PC-3 (cell line): ENCODE results near the gene CEP85L. TPM values are rescaled to one million over a fixed set of nuclear protein-coding genes. Genes with fewer than 3 reads are reported as not detected.

Source experiments
- ATAC-seq: fragments of 200-7000 bp; cut with Tn5 transposase; 2 replicates; pipeline ENCODE4 v1.9.1; 2020; ENCODE audit warnings: mild to moderate bottlenecking, moderate library complexity
- BruUV-seq: library from RNA; stranded (reverse); fragments of 400-500 nt; replicated peaks from 2 replicates; lab custom pipeline; 2021; lab: Mats Ljungman, UMichigan
- CTCF ChIA-PET: fragments of 300-600 bp; sonication (Branson Sonifier 250); formaldehyde crosslinking; loops from one replicate; lab custom pipeline; 2022; ENCODE audit warnings: antibody characterized with exemption; lab: Charles Lee
- POLR2A ChIA-PET: fragments of 300-600 bp; sonication (Branson Sonifier 250); formaldehyde crosslinking; loops from one replicate; lab custom pipeline; 2022; ENCODE audit warnings: antibody characterized with exemption; ENCODE audit not compliant: unreplicated experiment; lab: Charles Lee
- DNase-seq: peaks from one replicate; pipeline ENCODE4 v3.0.0-alpha.2; 2015
- H2AFZ ChIP-seq: fragments of 300-600 bp; sonication (generic); 2 replicates; pipeline ENCODE4 v1.6.0; 2016; ENCODE audit warnings: antibody characterized with exemption, low read length
- H3F3A ChIP-seq: fragments of 300-600 bp; sonication (generic); one replicate; pipeline ENCODE4 v1.6.0; 2017; ENCODE audit warnings: antibody characterized with exemption, low read length, control low read depth, mild to moderate bottlenecking; ENCODE audit not compliant: unreplicated experiment
- H3K27ac ChIP-seq: fragments of 300-600 bp; sonication (generic); 2 replicates; pipeline ENCODE4 v1.5.1; 2016; ENCODE audit warnings: mild to moderate bottlenecking, low read length
- H3K27me3 ChIP-seq: fragments of 300-600 bp; sonication (generic); 2 replicates; pipeline ENCODE4 v1.6.1; 2016; ENCODE audit warnings: low read length, mixed read lengths
- H3K36me3 ChIP-seq: fragments of 300-600 bp; sonication (generic); 2 replicates; pipeline ENCODE4 v1.6.1; 2016; ENCODE audit warnings: low read depth, mixed run types, low read length, mixed read lengths
- H3K4me1 ChIP-seq: fragments of 300-600 bp; sonication (generic); 2 replicates; pipeline ENCODE4 v1.5.1; 2016; ENCODE audit warnings: low read length; ENCODE audit not compliant: insufficient read depth
- H3K4me2 ChIP-seq: fragments of 300-600 bp; sonication (generic); 2 replicates; pipeline ENCODE4 v1.6.0; 2016; ENCODE audit warnings: low read length
- H3K4me3 ChIP-seq: fragments of 300-600 bp; sonication (generic); 2 replicates; pipeline ENCODE4 v1.5.1; 2016; ENCODE audit warnings: mild to moderate bottlenecking, low read length, mixed read lengths
- H3K79me2 ChIP-seq: fragments of 300-600 bp; sonication (generic); 2 replicates; pipeline ENCODE4 v1.6.1; 2017; ENCODE audit warnings: low read length, mixed read lengths
- H3K9ac ChIP-seq: fragments of 300-600 bp; sonication (generic); 2 replicates; pipeline ENCODE4 v1.6.0; 2016; ENCODE audit warnings: mild to moderate bottlenecking, low read length
- H3K9me2 ChIP-seq: fragments of 300-600 bp; sonication (generic); replicated peaks from 2 replicates; pipeline ENCODE4 v1.6.1; 2016; ENCODE audit warnings: mixed run types, low read length, mixed read lengths
- H3K9me3 ChIP-seq: fragments of 300-600 bp; sonication (generic); 2 replicates; pipeline ENCODE4 v1.6.1; 2016; ENCODE audit warnings: low read length, mixed read lengths
- H4K20me1 ChIP-seq: fragments of 300-600 bp; sonication (generic); 2 replicates; pipeline ENCODE4 v1.6.1; 2016; ENCODE audit warnings: low read length, mixed read lengths
- EZH2 ChIP-seq: fragments of 300-600 bp; sonication (generic); IDR thresholded peaks from one replicate; pipeline ENCODE4 v1.6.1; 2017; ENCODE audit warnings: antibody characterized with exemption, mild to moderate bottlenecking, low read length; ENCODE audit not compliant: unreplicated experiment
- EZH2phosphoT487 ChIP-seq: fragments of 300-600 bp; sonication (generic); IDR thresholded peaks from 2 replicates; pipeline ENCODE4 v1.6.1; 2018; ENCODE audit warnings: mild to moderate bottlenecking, antibody characterized with exemption, low read length, borderline replicate concordance
- intact Hi-C: fragments of 100-400 bp; cut with micrococcal nuclease; formaldehyde crosslinking; loops from 2 replicates; pipeline ENCODE4 v1.9.0; 2023
- total RNA-seq: library from RNA; depleted of rRNA; stranded (reverse); fragments of >200 nt; gene quantifications from 2 replicates; pipeline ENCODE4 v1.2.3, GENCODE V29; 2014
- TF ChIP-seq, protein P1 (sequence below): fragments of 300-600 bp; sonication (generic); conservative IDR thresholded peaks from 2 replicates; pipeline ENCODE4 v1.5.1; 2017; ENCODE audit warnings: antibody characterized with exemption, low read depth, mild to moderate bottlenecking, low read length

The CEP85L gene
- total RNA-seq, 1 experiment from 2014 or later: 7.8 TPM

DNA sequence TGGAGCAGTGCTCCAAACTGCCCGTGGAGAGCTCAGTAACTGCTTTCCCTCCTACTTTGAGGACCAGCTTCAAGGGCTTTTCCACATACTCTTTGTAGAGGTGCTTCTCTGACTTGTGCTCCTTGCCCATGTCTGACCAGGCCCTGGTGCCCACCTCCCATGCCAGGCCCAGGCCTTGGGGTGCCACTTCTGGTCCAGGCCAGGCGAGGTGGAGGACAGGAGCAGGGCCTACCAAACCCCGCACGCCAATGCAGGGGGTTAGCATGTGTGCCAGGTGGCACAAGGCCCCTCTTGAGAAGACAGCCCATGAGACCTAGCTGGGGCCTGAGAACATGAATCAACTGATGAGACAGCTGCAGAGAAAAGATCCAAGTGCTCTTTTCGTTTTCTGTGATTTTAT is 150.3 kb downstream of the CEP85L start:
- intact Hi-C loops: no loop called here
- POLR2A ChIA-PET: no interaction called here
- H3K27ac ChIP-seq: no peak overlapping the region
- peaks cover 7% of the 10 kb centered on the region for H3K36me3 ChIP-seq
- no peaks in the 10 kb centered on the region for H3K79me2 ChIP-seq
- H3K9me2 ChIP-seq: no peaks in the 10 kb centered on the region
- TF ChIP-seq, protein P1, sequence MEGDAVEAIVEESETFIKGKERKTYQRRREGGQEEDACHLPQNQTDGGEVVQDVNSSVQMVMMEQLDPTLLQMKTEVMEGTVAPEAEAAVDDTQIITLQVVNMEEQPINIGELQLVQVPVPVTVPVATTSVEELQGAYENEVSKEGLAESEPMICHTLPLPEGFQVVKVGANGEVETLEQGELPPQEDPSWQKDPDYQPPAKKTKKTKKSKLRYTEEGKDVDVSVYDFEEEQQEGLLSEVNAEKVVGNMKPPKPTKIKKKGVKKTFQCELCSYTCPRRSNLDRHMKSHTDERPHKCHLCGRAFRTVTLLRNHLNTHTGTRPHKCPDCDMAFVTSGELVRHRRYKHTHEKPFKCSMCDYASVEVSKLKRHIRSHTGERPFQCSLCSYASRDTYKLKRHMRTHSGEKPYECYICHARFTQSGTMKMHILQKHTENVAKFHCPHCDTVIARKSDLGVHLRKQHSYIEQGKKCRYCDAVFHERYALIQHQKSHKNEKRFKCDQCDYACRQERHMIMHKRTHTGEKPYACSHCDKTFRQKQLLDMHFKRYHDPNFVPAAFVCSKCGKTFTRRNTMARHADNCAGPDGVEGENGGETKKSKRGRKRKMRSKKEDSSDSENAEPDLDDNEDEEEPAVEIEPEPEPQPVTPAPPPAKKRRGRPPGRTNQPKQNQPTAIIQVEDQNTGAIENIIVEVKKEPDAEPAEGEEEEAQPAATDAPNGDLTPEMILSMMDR: no peak
- TF ChIP-seq EZH2phosphoT487 (no peak), EZH2 (no peak)
- CTCF ChIA-PET: no interaction called here
- H3K4me3 ChIP-seq: no peak overlapping the region
- H3K4me1 ChIP-seq: no peaks in the 10 kb centered on the region
- H3K9ac ChIP-seq: no peak overlapping the region
- no peak overlapping the region for H3K4me2 ChIP-seq
- ATAC-seq: no peak
- no peaks in the 10 kb centered on the region for H3F3A ChIP-seq
- no peaks in the 10 kb centered on the region for H3K27me3 ChIP-seq
- no peaks in the 10 kb centered on the region for H4K20me1 ChIP-seq
- DNase-seq: no peak
- H3K9me3 ChIP-seq: no peaks in the 10 kb centered on the region
- H2AFZ ChIP-seq: no peak overlapping the region
- no TSS peak for BruUV-seq

DNA sequence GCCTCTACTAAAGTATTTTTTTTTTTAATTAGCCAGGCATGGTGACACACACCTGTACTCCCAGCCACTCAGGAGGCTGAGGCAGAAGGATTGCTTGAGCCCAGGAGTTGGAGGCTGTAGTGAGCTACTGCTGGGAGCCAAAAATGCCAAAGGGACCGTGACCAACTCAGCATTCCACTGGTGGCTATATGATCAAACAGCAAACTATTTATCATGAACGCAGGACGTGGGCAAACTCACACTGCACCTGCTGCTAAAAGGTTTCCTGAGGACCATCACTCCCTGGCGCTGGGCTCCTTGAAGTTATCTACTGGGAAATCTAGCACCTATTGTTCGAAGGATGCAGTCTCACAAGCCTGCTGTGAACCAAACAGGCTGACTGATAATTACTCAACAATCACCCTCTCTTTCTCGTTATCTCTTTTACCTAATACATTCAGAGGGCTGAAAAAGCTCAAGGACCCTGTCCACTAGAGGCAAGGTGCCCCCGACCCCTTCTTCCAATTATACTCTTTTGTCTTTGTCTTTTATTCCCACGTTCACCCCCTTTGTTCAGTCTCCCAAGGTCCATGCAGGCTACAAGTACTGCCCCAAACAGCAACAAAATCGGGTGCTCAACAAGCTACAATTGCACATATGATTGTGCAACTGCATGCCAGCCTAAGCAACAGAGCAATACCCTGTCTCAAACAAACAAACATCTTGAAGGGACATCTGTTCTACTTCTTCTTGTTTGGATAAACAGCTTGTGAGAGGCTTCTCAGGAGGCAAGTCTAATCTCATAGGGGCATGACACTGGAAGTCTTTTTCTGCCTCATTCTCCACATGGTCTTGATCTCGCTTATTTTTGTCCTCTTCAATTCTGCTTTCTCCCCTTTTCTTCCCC is 151.0 kb downstream of the CEP85L start:
- no peak overlapping the region for H3K27ac ChIP-seq
- no peaks in the 10 kb centered on the region for H4K20me1 ChIP-seq
- H3K9ac ChIP-seq: no peak overlapping the region
- no peak for ATAC-seq
- no TSS peak for BruUV-seq
- CTCF ChIA-PET: no interaction called here
- H3K79me2 ChIP-seq: no peaks in the 10 kb centered on the region
- no peaks in the 10 kb centered on the region for H3F3A ChIP-seq
- TF ChIP-seq, protein P1: no peak
- TF ChIP-seq EZH2: no peak
- TF ChIP-seq EZH2phosphoT487: no peak
- intact Hi-C loops: no loop called here
- POLR2A ChIA-PET: no interaction called here
- H3K9me2 ChIP-seq: no peaks in the 10 kb centered on the region
- H3K9me3 ChIP-seq: no peaks in the 10 kb centered on the region
- H3K36me3 ChIP-seq: peaks cover 7% of the 10 kb centered on the region
- DNase-seq: no peak
- no peak overlapping the region for H3K4me3 ChIP-seq
- H3K4me2 ChIP-seq: no peak overlapping the region
- H3K4me1 ChIP-seq: no peaks in the 10 kb centered on the region
- no peak overlapping the region for H2AFZ ChIP-seq
- no peaks in the 10 kb centered on the region for H3K27me3 ChIP-seq
